ENCODE measurements around the gene ZPBP. TPM values are rescaled to one million over a fixed set of nuclear protein-coding genes. Genes with fewer than 3 reads are reported as not detected.

The ZPBP gene
- total RNA-seq, 1 experiment from 2014 or later, result not detected

DNA sequence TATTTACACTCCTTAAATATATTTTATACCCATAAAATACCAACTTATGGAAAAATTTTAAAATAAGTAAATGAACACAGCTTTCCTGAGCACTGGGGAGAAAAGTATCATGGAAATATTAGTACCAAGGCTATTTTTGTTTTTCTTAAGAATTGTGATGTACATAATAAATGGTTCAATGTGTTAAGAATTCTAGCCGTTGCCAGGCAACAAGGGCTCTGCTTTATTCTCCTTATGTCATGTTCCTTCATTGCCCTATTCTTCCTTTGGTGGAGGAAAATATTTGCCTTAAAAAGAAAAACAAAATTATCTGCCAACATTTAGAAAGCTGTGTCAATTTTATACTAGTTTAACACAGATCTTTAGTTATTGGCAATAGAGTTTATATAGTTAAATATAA is 2.6 kb upstream of the ZPBP start:
- Mint-ChIP-seq H3K4me3 (no peak overlapping the region), H3K4me1 (peaks cover 3 to 4% of the 10 kb centered on the region in 2 experiments; a peak in 3 of 4 replicates), H3K36me3 (ENCODE audit: insufficient read depth in 1 of 3, low read depth in 3 of 3) (no peaks in the 10 kb centered on the region), H3K27me3 (ENCODE audit: low read depth) (no peaks in the 10 kb centered on the region; the same call in none of the 2 replicates), H3K9me3 (no peaks in the 10 kb centered on the region), H3K27ac (no peak overlapping the region)
- Histone ChIP-seq H4K20me1 (ENCODE audit: control insufficient read depth, insufficient read depth, insufficient read length) (no peaks in the 10 kb centered on the region), H3K9me3 (ENCODE audit: control insufficient read depth, low read depth, low read length) (no peaks in the 10 kb centered on the region), H2BK5ac (ENCODE audit: insufficient read length, low read length) (no peak overlapping the region), H3K18ac (ENCODE audit: insufficient read length, low read depth, low read length) (no peak overlapping the region), H3K4ac (ENCODE audit: low read depth, low read length) (no peak overlapping the region), H2AK5ac (ENCODE audit: insufficient read length, low read length) (no peak overlapping the region), H3K27ac (ENCODE audit: insufficient read length, low read depth, low read length) (no peak overlapping the region), H3K56ac (ENCODE audit: insufficient read length, low read depth, low read length) (no peak overlapping the region), H3T11ph (ENCODE audit: low read length) (no peak overlapping the region), H2BK120ac (ENCODE audit: low read depth, low read length, poor library complexity, severe bottlenecking) (no peak overlapping the region), H3K4me1 (ENCODE audit: insufficient read depth, low read length) (no peaks in the 10 kb centered on the region), H3K27me3 (ENCODE audit: insufficient read depth, low read length) (no peaks in the 10 kb centered on the region), H3K79me2 (ENCODE audit: insufficient read depth, low read length) (no peaks in the 10 kb centered on the region), H3K79me1 (ENCODE audit: insufficient read depth, low read depth, low read length, poor library complexity, severe bottlenecking) (no peaks in the 10 kb centered on the region), H2BK15ac (ENCODE audit: low read depth, low read length) (no peak overlapping the region), H4K91ac (ENCODE audit: insufficient read length, low read depth, low read length) (no peak overlapping the region), H3K4me2 (ENCODE audit: insufficient read depth, insufficient read length, low read length) (no peak overlapping the region), H3K14ac (ENCODE audit: insufficient read depth, low read length) (no peak overlapping the region), H2AFZ (ENCODE audit: low read length) (no peak overlapping the region), H3K9ac (ENCODE audit: extremely low read depth, insufficient read length, low read length) (no peak overlapping the region), H4K8ac (replicated peaks; ENCODE audit: insufficient read length, low read depth, low read length) (no peak overlapping the region), H2BK12ac (ENCODE audit: insufficient read length, low read depth, low read length) (no peak overlapping the region), H2BK20ac (ENCODE audit: low read depth, low read length, poor library complexity, severe bottlenecking) (no peak overlapping the region), H4K5ac (ENCODE audit: insufficient read length, low read depth, low read length) (no peak overlapping the region), H3K23me2 (ENCODE audit: insufficient read length, low read depth, low read length, poor library complexity, severe bottlenecking) (no peaks in the 10 kb centered on the region), H3K23ac (ENCODE audit: insufficient read length, low read depth, low read length) (no peak overlapping the region)
- WGBS (ENCODE audit: extremely low coverage, insufficient read length, low lambda C conversion rate), result no CpG with 5 or more reads among the region's 1 CpG
- no peak for DNase-seq
- TF ChIP-seq, protein P1, sequence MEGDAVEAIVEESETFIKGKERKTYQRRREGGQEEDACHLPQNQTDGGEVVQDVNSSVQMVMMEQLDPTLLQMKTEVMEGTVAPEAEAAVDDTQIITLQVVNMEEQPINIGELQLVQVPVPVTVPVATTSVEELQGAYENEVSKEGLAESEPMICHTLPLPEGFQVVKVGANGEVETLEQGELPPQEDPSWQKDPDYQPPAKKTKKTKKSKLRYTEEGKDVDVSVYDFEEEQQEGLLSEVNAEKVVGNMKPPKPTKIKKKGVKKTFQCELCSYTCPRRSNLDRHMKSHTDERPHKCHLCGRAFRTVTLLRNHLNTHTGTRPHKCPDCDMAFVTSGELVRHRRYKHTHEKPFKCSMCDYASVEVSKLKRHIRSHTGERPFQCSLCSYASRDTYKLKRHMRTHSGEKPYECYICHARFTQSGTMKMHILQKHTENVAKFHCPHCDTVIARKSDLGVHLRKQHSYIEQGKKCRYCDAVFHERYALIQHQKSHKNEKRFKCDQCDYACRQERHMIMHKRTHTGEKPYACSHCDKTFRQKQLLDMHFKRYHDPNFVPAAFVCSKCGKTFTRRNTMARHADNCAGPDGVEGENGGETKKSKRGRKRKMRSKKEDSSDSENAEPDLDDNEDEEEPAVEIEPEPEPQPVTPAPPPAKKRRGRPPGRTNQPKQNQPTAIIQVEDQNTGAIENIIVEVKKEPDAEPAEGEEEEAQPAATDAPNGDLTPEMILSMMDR (conservative IDR thresholded peaks at IDR 0.05), result no peak

Data from H9 (cell line).